Stimulated activated CD4-positive, alpha-beta T cell treated with anti-CD3 and anti-CD28 coated beads, TNF-alpha, amount 100 ng/mL, for 48 hours (primary cell): ENCODE results near the gene HIGD1C.
A peak's percentile ranks its signal among the peaks of the same experiment; 100 is the strongest.
"Not testable (repeated sequence)": the region's sequence is repeated elsewhere in the genome, so short reads cannot be mapped to it uniquely, and the experiment has no call there.

Experiments
- DNase-seq, 3 donors: peaks; one replicate each; pipeline ENCODE4 v3.0.0-alpha.2; 2020; ENCODE audit warnings: low read depth in 3 of 3

HIGD1C gene

GRCh38 chr12:50933459-50934124 lies 18.8 kb upstream of the HIGD1C start:
- DNase-seq, result no peak

GRCh38 chr12:50934371-50934851 lies 17.9 kb upstream of the HIGD1C start:
- DNase-seq, result no peak

- DNase-seq, result no peak
These were observed 17.1 kb upstream of the HIGD1C start for GRCh38 chr12:50934981-50935807.

DNA sequence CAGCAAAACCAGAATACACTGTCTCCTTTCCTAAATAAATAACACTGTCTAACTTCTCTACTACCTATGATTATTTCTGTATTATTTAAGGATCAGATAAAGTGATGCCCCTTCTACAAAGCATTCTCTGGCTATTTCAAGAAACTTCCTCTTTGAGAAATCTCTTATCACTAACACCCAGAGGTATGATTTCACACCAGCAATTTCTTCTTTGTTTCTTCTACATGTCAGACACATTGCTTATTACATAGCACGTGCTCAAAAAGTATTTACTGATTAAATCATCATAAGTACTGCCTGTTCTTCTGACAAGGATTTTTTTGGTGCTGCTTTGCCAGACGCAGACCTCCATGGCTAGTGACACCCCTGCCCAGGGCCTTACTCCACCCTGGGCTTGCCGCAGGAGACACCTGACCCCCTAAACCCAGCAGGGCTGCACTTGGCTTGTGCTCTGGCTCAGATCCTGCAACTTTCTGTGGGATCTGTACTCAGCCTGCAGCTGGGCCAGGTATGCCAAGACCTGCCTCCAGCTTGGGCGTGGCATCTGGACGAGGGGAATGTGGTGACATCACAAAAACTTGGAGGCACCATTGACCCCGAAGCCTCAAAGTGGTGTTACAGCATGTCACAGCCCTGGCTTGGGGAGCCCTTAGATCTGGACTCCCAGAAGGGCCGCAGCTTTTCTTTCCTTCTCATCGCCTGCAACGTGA lies 15.4 kb upstream of the HIGD1C start:
- DNase-seq, result no peak

DNA sequence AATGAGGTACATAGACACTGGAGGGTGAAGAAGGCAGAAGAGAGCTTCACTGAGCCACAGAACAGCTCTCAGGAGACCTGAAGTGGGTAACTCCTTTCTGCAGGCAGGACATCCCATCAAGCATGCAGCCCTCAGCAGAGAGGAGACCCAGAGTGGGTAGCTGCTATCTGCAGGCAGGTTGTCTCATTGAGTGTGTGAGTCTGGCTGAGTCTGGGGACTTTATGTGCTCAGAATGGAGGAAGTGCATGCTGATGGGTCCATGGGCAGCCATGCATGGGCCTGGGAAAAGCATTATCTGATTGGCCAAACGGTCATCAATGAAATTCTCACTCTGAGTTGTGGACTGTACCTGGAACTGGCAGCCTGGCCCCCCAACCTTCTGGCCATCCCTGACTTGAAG lies 14.7 kb upstream of the HIGD1C start:
- no peak for DNase-seq

DNA sequence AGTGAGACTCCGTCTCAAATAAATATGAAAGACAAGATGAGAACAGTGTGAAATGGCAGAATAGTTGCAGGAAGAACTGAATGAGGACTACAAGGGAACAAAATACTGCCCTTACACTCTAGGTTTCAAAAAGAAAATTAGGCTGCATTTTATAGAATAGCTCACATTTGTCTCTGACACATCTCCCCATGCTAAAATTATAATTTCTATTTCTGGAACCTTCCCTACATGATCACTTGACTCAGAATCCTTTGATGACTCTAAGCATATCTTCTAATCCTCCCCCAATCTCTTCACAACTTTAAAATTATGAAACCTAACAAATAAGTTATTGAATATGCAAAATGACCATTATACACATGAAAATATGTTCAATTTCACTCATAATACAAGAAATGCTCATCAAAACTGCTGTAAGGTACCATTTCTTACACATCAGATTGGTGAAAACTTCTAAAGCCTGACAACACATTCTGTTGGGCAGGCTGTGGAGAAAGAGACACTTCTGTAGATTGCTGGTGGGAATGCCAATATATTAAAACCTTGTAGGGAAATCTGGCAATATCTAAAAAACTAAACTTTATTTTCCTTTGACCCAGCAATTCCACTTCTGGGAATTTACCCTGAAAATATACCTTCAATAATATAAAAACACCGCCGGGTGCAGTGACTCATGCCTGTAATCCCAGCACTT lies 4.3 kb upstream of the HIGD1C start:
- no peak for DNase-seq

DNA sequence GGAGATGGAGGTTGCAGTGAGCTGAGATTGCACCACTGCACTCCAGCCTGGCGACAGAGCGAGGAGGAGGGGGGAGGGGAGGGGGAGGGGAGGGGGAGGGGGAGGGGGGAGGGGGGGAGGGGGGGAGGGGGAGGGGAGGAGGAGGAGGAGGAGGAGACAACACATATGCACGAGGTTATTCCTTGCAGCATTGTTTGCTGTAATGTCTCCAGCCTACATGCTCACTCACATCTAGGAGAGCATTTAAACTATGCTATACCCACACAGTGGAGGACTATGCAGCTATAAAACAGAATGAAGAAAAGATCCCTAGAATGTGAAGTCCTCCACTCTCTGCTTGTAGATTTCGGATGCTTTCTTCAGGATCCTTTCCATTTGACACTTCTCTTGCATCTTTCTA lies 3.5 kb upstream of the HIGD1C start:
- no peak for DNase-seq

DNA sequence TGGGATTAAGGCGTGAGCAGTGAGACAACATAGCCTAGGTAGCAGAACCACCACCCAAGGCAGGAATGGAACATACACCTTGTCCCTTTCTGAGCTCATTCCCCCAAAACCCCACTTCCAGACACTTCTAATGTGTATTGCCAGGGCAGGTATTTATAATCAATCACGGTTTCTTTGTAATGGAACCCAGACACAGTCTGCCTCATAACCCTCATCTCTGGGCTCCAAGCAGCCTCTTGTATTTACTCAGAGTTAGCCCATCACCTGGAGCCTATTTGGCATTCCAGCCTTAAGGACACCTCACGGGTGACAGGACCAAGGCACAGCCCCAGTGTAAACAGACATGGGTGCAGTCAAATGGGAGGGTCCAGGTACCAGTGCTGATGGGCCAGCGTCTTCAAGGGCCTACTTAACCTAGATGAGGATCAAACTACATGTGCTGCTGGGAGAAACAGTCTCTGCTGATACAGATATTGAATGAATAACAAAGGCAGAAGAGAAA lies 2.5 kb upstream of the HIGD1C start:
- DNase-seq, result no peak

GRCh38 chr12:50951112-50951511 lies 1.2 kb upstream of the HIGD1C start:
- no peak for DNase-seq

DNA sequence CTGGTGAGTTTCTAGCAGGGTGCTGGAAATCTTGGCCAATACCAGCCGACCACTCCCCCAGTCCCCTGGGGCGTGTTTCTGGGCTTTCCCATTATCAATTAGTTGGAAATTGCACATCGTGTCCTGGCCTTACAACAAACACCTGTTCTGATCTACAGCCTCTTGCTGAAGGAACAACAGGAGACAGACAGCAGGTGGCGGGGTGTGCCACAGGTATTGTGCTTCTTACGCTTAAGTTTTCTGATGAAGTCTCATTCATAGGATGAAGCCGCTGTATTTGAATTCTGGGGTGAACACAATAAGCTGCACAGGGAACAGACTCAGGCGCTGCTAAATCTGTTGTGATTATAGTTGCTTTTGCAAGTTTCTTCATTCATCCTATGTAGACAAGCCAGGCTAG lies 703 bp downstream of the HIGD1C start:
- DNase-seq, result no peak

DNA sequence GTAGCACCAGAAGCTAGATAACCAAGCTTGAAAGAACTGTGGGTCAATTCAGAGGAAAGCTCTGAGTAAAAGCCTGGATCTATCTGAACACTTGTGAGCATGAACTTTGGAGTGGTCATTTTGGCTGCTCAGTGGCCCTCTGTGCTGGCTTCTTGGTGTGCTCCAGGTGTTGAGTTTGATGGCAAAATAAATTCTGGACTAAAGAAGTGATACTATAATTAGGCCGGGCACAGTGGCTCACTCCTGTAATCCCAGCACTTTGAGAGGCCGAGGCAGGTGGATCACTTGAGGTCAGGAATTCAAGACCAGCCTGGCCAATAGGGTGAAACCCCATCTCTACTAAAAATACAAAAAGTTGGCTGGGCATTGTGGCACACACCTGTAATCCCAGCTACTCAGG lies 2.4 kb downstream of the HIGD1C start:
- DNase-seq, result not testable (repeated sequence)

- DNase-seq, result no peak
These were observed 2.9 kb downstream of the HIGD1C start for GRCh38 chr12:50955288-50955687.

DNA sequence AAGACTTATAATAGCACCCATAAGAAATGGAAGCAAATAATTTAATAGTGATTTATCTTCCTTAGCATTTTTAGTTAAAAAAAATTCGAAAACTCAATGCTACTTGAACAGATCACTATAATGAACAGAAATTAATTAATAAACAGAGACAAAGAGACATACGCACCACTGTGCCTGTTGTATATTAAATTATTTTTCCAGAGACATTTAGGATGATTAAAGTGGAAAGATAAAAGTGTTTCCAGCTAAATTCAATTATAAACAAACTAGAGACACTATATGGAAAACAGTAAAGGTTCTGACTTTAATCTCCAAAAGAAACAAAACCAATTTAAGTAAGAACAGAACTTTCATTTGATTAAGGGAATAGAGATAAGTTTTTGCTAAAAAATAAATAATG lies 3.4 kb downstream of the HIGD1C start:
- no peak for DNase-seq

DNA sequence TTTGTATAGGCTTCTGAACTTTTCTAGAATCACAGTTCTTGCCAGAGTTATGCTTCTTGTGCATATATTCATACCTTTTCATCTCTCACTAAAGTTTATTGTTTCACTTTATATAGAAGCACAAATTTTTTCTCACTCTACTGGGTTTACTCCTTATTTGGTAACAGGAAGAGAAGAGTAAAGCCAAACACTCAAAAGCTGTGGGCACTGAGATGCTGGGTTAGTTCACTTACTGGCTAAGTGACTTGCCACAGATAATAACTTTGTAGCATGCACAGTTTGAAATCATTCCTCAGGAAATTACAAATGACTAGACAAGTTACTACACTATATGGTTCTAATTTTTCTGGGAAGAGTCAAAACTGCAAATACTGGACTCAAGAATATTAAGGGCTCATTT lies 7.8 kb downstream of the HIGD1C start:
- DNase-seq, result no peak

GRCh38 chr12:50961708-50962107 lies 9.4 kb downstream of the HIGD1C start:
- DNase-seq, result no peak

GRCh38 chr12:50964432-50964831 lies 12.1 kb downstream of the HIGD1C start:
- DNase-seq, result no peak

GRCh38 chr12:50971946-50972345 lies 19.6 kb downstream of the HIGD1C start:
- DNase-seq, result no peak

GRCh38 chr12:50979369-50980052 lies 27.2 kb downstream of the HIGD1C start:
- DNase-seq, result peak in 1 of 3 donors; percentile 25

DNA sequence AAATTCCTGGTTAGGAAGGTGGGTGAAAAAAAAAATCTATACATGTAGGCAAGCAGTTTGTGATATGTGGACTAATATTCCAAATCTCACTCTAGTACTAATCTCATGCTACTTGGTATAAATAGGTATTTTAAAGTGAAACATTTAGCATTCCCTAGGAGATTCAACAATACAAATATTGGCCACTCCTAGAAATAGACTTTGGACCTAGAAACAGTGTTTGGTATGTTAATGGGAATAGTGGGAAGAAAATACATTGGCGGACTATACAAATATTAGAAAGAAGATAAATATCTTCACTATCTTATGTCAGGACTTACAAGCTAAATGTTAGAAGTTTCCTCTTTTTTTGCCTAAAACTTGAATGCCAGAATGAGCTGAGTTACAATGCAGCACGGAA lies 28.2 kb downstream of the HIGD1C start:
- no peak for DNase-seq

GRCh38 chr12:50981319-50982239 lies 29.2 kb downstream of the HIGD1C start:
- DNase-seq, result no peak
